DND-41 (cell line): ENCODE results near the gene SLC2A2.

ENCODE experiments used
- ATAC-seq: fragments of 200-7000 bp; cut with Tn5 transposase; 3 replicates; pipeline ENCODE4 v1.9.1; 2021; ENCODE audit warnings: low read depth; ENCODE audit not compliant: insufficient read depth
- DNase-seq: peaks from one replicate; pipeline ENCODE4 v3.0.0-alpha.2; 2020
- H2AFZ ChIP-seq: 2 replicates; pipeline ENCODE4 v1.6.0; 2012; ENCODE audit warnings: low read depth, low read length
- H3K27ac ChIP-seq: 2 replicates; pipeline ENCODE4 v1.5.1; 2012; ENCODE audit warnings: low read length, inconsistent platforms
- H3K27me3 ChIP-seq: fragments of 200-600 bp; sonication (generic); 2 replicates; pipeline ENCODE4 v1.6.0; 2012; ENCODE audit warnings: low read length, mild to moderate bottlenecking, inconsistent platforms; ENCODE audit not compliant: insufficient read depth, poor library complexity
- H3K36me3 ChIP-seq: 2 replicates; pipeline ENCODE4 v1.5.1; 2012; ENCODE audit warnings: low read length, inconsistent platforms; ENCODE audit not compliant: insufficient read depth
- H3K4me1 ChIP-seq: 2 replicates; pipeline ENCODE4 v1.5.1; 2012; ENCODE audit warnings: mild to moderate bottlenecking, low read length; ENCODE audit not compliant: insufficient read depth
- H3K4me2 ChIP-seq: 2 replicates; pipeline ENCODE4 v1.6.0; 2012; ENCODE audit warnings: mild to moderate bottlenecking, moderate library complexity, low read length, inconsistent platforms; ENCODE audit not compliant: insufficient read depth
- H3K4me3 ChIP-seq, 2 experiments: fragments of 200-600 bp in 1 of 2; shearing (Covaris generic) in 1 of 2; 2 replicates each; pipeline ENCODE4 v1.5.1; 2012 to 2016; ENCODE audit warnings: inconsistent platforms in 2 of 2, low read length in 2 of 2, mild to moderate bottlenecking in 2 of 2, low read depth in 1 of 2, moderate library complexity in 1 of 2
- H3K79me2 ChIP-seq: 2 replicates; pipeline ENCODE4 v1.6.0; 2012; ENCODE audit warnings: low read length, inconsistent platforms; ENCODE audit not compliant: insufficient read depth
- H3K9ac ChIP-seq: 2 replicates; pipeline ENCODE4 v1.6.0; 2012; ENCODE audit warnings: low read depth, mild to moderate bottlenecking, inconsistent platforms, low read length, moderate library complexity
- H3K9me3 ChIP-seq: 2 replicates; pipeline ENCODE4 v1.5.1; 2012; ENCODE audit warnings: low read length, moderate library complexity, mild to moderate bottlenecking, inconsistent platforms; ENCODE audit not compliant: insufficient read depth, severe bottlenecking
- H4K20me1 ChIP-seq: 2 replicates; pipeline ENCODE4 v1.6.0; 2012; ENCODE audit warnings: low read length; ENCODE audit not compliant: insufficient read depth
- CTCF ChIP-seq: IDR thresholded peaks from 2 replicates; pipeline ENCODE4 v1.5.1; 2012; ENCODE audit warnings: borderline replicate concordance, low read length, moderate library complexity, mild to moderate bottlenecking; ENCODE audit not compliant: poor library complexity, severe bottlenecking; ENCODE audit errors: extremely low read depth
- EZH2 ChIP-seq: IDR thresholded peaks from 3 replicates; pipeline ENCODE4 v1.6.1; 2012; ENCODE audit warnings: borderline replicate concordance, low read depth, mild to moderate bottlenecking, moderate library complexity, low read length, inconsistent platforms; ENCODE audit not compliant: severe bottlenecking

SLC2A2 gene

GRCh38 chr3:171044835-171045793 is 18.6 kb upstream of the SLC2A2 start:
- no peaks in the 10 kb centered on the region for H4K20me1 ChIP-seq
- H3K4me2 ChIP-seq, result no peak overlapping the region
- no peak overlapping the region for H3K9ac ChIP-seq
- no peaks in the 10 kb centered on the region for H3K79me2 ChIP-seq
- no peaks in the 10 kb centered on the region for H3K9me3 ChIP-seq
- no peak for DNase-seq
- no peaks in the 10 kb centered on the region for H3K4me1 ChIP-seq
- no peak overlapping the region for H3K27ac ChIP-seq
- TF ChIP-seq CTCF, result no peak
- TF ChIP-seq EZH2, result no peak
- ATAC-seq, result no peak
- peaks cover under 1% of the 10 kb centered on the region for H3K27me3 ChIP-seq
- H2AFZ ChIP-seq, result no peak overlapping the region
- no peak overlapping the region for H3K4me3 ChIP-seq
- no peaks in the 10 kb centered on the region for H3K36me3 ChIP-seq

GRCh38 chr3:171044384-171044783 is 17.9 kb upstream of the SLC2A2 start:
- Histone ChIP-seq H3K4me3 (no peak overlapping the region), H3K4me1 (no peaks in the 10 kb centered on the region), H2AFZ (no peak overlapping the region), H3K27me3 (peaks cover 7% of the 10 kb centered on the region), H3K79me2 (no peaks in the 10 kb centered on the region), H3K9ac (no peak overlapping the region), H3K27ac (no peak overlapping the region), H3K4me2 (no peak overlapping the region), H3K9me3 (no peaks in the 10 kb centered on the region), H3K36me3 (no peaks in the 10 kb centered on the region), H4K20me1 (no peaks in the 10 kb centered on the region)
- no peak for TF ChIP-seq CTCF
- no peak for TF ChIP-seq EZH2
- ATAC-seq (no peak), DNase-seq (no peak)

DNA sequence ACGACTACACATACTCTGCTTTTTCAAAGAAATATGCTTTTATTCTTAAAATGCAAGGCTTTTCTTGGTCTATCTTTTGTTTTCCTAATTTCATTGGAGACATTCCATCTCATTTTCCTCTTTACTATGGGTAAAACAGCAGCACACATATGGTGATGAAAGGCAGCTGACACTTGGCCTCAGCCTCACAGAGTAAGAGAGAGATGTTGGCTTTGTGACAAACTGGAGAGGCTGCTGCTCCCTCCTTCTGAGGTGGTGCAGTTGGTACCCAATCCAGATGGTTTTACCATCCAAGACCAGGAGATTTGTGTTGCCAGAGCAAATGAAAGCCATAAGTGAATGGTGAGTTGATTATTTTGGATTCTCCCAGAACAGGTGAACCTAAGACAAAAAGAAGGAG is 13.2 kb upstream of the SLC2A2 start:
- Histone ChIP-seq H2AFZ (no peak overlapping the region), H3K27ac (no peak overlapping the region), H4K20me1 (no peaks in the 10 kb centered on the region), H3K27me3 (peaks cover 7% of the 10 kb centered on the region), H3K4me1 (no peaks in the 10 kb centered on the region), H3K79me2 (no peaks in the 10 kb centered on the region), H3K9ac (no peak overlapping the region), H3K9me3 (no peaks in the 10 kb centered on the region), H3K36me3 (no peaks in the 10 kb centered on the region), H3K4me3 (no peak overlapping the region), H3K4me2 (no peak overlapping the region)
- TF ChIP-seq EZH2 (no peak), CTCF (no peak)
- ATAC-seq, result no peak
- no peak for DNase-seq

DNA sequence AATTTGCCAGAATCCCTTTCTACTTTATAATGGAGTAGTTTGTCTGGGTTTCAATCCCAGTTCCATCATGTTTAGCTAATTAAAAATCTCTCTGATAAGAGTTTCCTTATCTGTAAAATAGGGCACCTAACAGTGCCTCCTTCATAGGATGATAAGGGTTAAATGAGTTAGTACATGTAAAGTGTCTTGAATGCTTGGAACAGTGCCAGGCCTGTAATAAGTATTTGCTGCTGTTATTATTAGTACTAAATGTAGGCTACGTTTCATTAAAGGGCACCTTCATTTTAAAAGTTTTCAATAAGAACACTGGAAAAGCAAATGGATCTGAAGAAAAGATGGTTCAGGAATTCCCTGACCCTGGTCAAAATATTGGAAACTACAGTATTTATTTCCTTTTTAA is 11.8 kb upstream of the SLC2A2 start:
- ATAC-seq (no peak), DNase-seq (no peak)
- Histone ChIP-seq H3K9me3 (no peaks in the 10 kb centered on the region), H3K4me1 (no peaks in the 10 kb centered on the region), H3K27me3 (peaks cover 7% of the 10 kb centered on the region), H3K4me3 (no peak overlapping the region), H3K27ac (no peak overlapping the region), H3K4me2 (no peak overlapping the region), H2AFZ (no peak overlapping the region), H3K36me3 (no peaks in the 10 kb centered on the region), H4K20me1 (no peaks in the 10 kb centered on the region), H3K79me2 (no peaks in the 10 kb centered on the region), H3K9ac (no peak overlapping the region)
- TF ChIP-seq EZH2 (no peak), CTCF (no peak)
